Measurements from ENCODE around the gene LYPD4.

- TF ChIP-seq POLR2A (IDR thresholded peaks at IDR 0.05) (no peak), CTCF (IDR thresholded peaks at IDR 0.05) (no peak), POLR2AphosphoS5 (IDR thresholded peaks at IDR 0.05) (no peak), EP300 (IDR thresholded peaks at IDR 0.05) (no peak)
Observed at GRCh38 chr19:41853768-41854167, 9.3 kb upstream of the LYPD4 start.
